ENCODE data around the gene CDC16. TPM values are rescaled to one million over a fixed set of nuclear protein-coding genes. Genes with fewer than 3 reads are reported as not detected.

The CDC16 gene
- total and polyA plus RNA-seq, 9 donors = 50.4 to 82.2 (median 67.9) TPM

- DNase-seq = no peak
- H3K27me3 ChIP-seq (ENCODE audit: control insufficient read depth, insufficient read depth, low read length) = no peaks in the 10 kb centered on the region
- H3K4me3 ChIP-seq (ENCODE audit: low read length) = no peak overlapping the region
- H3K4me1 ChIP-seq (ENCODE audit: control insufficient read depth, insufficient read depth, low read length) = no peaks in the 10 kb centered on the region
- no peak overlapping the region for H3K27ac ChIP-seq (ENCODE audit: low read length)
- WGBS (ENCODE audit: insufficient coverage) = 97% methylated on average over 8 of the region's 8 CpGs
- peaks cover 63% of the 10 kb centered on the region for H3K36me3 ChIP-seq (ENCODE audit: control insufficient read depth, insufficient read depth, low read length)
- H3K9me3 ChIP-seq (replicated peaks; ENCODE audit: control insufficient read depth, low read depth, low read length) = no peaks in the 10 kb centered on the region
These were observed 53.5 kb downstream of the CDC16 start for GRCh38 chr13:114288157-114288591.

- peaks cover 62% of the 10 kb centered on the region for H3K36me3 ChIP-seq (ENCODE audit: control insufficient read depth, insufficient read depth, low read length)
- no peak overlapping the region for H3K4me3 ChIP-seq (ENCODE audit: low read length)
- WGBS (ENCODE audit: insufficient coverage) = 83% methylated on average over 7 of the region's 10 CpGs
- no peaks in the 10 kb centered on the region for H3K9me3 ChIP-seq (replicated peaks; ENCODE audit: control insufficient read depth, low read depth, low read length)
- peaks cover 9% of the 10 kb centered on the region for H3K4me1 ChIP-seq (ENCODE audit: control insufficient read depth, insufficient read depth, low read length)
- DNase-seq = no peak
- H3K27ac ChIP-seq (ENCODE audit: low read length) = no peak overlapping the region
- no peaks in the 10 kb centered on the region for H3K27me3 ChIP-seq (ENCODE audit: control insufficient read depth, insufficient read depth, low read length)
These were observed 61.8 kb downstream of the CDC16 start for GRCh38 chr13:114296448-114296847.

DNA sequence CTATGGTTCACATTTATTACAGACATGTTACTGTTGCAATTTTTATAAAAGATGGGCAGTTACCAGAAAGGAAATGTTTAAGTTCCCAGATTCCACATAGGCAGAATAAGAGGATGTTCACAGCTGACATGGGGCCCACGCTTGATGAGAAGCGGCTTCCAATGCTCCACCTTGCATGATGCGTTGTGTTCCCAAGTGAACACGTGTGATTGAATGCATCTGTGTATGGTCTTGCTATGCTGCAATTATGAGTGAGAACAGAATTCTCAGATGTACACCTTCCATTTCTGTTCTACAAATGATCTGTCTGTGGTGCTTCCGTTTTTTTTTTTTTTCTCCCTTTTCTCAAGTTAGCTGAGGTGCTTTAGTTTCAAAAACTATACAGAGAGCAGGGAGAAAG is 62.2 kb downstream of the CDC16 start:
- WGBS (ENCODE audit: insufficient coverage) = no CpG with 5 or more reads among the region's 5 CpGs
- H3K4me1 ChIP-seq (ENCODE audit: control insufficient read depth, insufficient read depth, low read length) = peaks cover 9% of the 10 kb centered on the region
- H3K4me3 ChIP-seq (ENCODE audit: low read length) = no peak overlapping the region
- H3K9me3 ChIP-seq (replicated peaks; ENCODE audit: control insufficient read depth, low read depth, low read length) = no peaks in the 10 kb centered on the region
- no peak for DNase-seq
- peaks cover 62% of the 10 kb centered on the region for H3K36me3 ChIP-seq (ENCODE audit: control insufficient read depth, insufficient read depth, low read length)
- H3K27me3 ChIP-seq (ENCODE audit: control insufficient read depth, insufficient read depth, low read length) = no peaks in the 10 kb centered on the region
- no peak overlapping the region for H3K27ac ChIP-seq (ENCODE audit: low read length)

DNA sequence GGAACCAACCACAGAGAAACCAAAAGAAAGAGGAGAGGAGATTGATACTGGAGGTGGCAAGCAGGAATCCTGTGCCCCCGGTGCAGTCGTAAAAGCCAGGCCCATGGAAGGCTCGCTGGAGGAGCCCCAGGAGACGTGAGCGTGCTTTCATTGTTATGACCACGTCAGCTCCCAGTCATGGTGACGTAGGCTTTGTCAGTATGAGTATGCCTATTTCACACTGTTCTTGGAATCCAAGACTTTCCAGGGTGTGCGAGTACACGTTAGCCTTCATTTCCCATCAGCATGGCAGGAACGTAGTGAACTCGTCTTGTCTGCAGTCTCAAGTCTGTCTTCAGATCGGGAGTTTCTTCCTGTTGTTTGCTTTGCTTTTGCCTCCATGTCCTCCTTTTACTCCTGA is 64.2 kb downstream of the CDC16 start:
- Histone ChIP-seq H3K27me3 (ENCODE audit: control insufficient read depth, insufficient read depth, low read length) (no peaks in the 10 kb centered on the region), H3K27ac (ENCODE audit: low read length) (no peak overlapping the region), H3K4me3 (ENCODE audit: low read length) (no peak overlapping the region), H3K36me3 (ENCODE audit: control insufficient read depth, insufficient read depth, low read length) (peaks cover 65% of the 10 kb centered on the region), H3K9me3 (replicated peaks; ENCODE audit: control insufficient read depth, low read depth, low read length) (no peaks in the 10 kb centered on the region), H3K4me1 (ENCODE audit: control insufficient read depth, insufficient read depth, low read length) (peaks cover 9% of the 10 kb centered on the region)
- WGBS (ENCODE audit: insufficient coverage) = 83% methylated on average over 6 of the region's 12 CpGs
- DNase-seq = no peak

DNA sequence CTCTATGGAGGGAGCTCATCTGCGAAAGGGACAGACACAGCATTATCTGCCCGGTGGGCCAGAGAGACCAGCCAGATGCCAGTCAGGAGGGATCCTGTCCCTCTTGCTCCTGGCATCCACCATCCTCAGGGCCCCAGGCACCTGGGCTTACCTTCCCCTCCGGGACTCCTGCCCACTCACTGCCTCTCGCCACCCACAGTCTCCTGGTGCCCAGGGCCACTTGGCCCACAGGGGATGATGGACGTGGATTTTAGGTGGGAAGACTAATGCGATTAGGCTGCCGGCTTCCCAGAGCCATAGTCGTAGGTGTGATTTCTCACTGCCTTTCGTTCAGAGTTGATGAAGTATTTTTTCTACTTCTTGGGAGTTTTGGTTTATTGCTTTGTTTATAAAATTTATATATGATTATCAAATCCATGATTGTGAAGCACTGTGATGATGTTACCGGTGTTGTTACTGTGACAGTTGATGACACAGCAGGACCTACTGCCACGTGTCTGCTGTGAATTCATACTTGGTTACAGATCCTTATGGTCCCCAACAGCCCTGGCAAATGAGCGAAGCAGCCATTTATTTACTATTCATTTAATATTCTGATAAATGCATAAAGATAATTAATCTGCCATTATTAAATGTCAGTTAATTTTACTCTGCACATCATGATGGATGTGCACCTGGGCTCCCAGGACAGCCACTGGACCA is 65.1 kb downstream of the CDC16 start:
- Histone ChIP-seq H3K36me3 (ENCODE audit: control insufficient read depth, insufficient read depth, low read length) (peaks cover 68% of the 10 kb centered on the region), H3K9me3 (replicated peaks; ENCODE audit: control insufficient read depth, low read depth, low read length) (no peaks in the 10 kb centered on the region), H3K4me3 (ENCODE audit: low read length) (no peak overlapping the region), H3K27ac (ENCODE audit: low read length) (no peak overlapping the region), H3K27me3 (ENCODE audit: control insufficient read depth, insufficient read depth, low read length) (no peaks in the 10 kb centered on the region), H3K4me1 (ENCODE audit: control insufficient read depth, insufficient read depth, low read length) (peaks cover 9% of the 10 kb centered on the region)
- no CpG with 5 or more reads among the region's 12 CpGs for WGBS (ENCODE audit: insufficient coverage)
- no peak for DNase-seq

DNA sequence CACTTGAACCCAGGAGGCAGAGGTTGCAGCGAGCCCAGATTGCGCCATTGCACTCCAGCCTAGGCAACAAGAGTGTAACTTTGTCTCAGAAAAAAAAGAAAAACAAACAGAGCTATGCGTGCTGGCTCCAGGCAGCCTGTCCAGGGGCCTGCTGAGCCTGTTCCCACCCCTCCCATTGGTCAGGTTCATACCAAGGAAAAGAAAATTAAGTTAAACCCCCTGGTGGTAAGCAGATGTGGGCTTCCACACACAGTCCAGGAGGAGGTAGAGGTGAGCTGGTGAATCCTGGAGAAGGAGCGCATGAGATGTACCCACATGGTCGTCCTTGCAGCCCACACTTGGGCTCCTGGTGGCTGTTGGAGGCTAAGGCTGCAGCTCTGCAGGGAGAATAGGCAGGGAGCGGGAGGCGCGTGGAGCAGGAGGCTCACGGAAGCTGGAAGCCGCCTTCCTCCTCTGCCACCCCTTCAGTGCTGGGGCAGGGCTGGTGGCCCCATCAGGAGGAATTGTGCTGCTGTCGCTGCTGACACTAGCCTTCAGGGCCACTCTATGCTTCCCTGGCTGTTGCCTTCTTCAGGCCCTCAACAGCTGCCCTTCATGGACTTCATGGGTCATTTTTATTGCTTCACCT is 69.1 kb downstream of the CDC16 start:
- 89% methylated on average over 7 of the region's 11 CpGs for WGBS (ENCODE audit: insufficient coverage)
- Histone ChIP-seq H3K36me3 (ENCODE audit: control insufficient read depth, insufficient read depth, low read length) (peaks cover 69% of the 10 kb centered on the region), H3K4me3 (ENCODE audit: low read length) (no peak overlapping the region), H3K27me3 (ENCODE audit: control insufficient read depth, insufficient read depth, low read length) (no peaks in the 10 kb centered on the region), H3K27ac (ENCODE audit: low read length) (no peak overlapping the region), H3K4me1 (ENCODE audit: control insufficient read depth, insufficient read depth, low read length) (no peaks in the 10 kb centered on the region), H3K9me3 (replicated peaks; ENCODE audit: control insufficient read depth, low read depth, low read length) (no peaks in the 10 kb centered on the region)
- no peak for DNase-seq

DNA sequence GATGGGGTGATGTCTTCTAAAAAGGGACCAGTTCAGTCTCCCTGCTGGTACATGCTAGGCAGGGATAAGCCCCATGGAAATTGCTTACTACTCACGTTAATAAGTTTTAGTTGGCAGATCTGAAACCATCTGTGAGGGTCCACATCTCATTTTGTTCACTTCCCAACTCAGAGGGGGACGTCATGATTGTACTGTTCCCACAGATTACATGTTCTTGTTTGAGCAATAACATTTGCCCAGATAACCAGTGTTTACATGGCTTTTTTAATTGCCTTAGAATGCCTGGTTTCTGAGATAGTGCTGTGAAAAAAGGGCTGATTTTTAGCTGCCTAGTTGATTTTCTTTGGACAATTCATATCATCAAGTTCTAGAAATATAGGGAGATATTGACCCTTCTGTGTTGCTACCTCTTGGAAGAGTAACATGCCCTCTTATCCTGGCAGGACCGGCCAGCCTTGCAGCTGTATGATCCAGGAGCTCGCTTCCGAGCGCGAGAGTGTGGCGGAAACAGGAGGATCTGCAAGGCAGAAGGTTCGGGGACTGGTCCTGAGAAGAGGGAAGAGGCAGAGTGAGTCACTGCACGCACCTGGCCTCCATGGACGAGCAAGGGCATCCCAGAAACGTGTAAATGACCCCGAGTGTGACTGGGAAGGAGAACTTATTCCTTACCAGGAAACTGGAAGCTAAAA is 69.8 kb downstream of the CDC16 start:
- Histone ChIP-seq H3K4me3 (ENCODE audit: low read length) (no peak overlapping the region), H3K36me3 (ENCODE audit: control insufficient read depth, insufficient read depth, low read length) (peaks cover 62% of the 10 kb centered on the region), H3K27ac (ENCODE audit: low read length) (no peak overlapping the region), H3K9me3 (replicated peaks; ENCODE audit: control insufficient read depth, low read depth, low read length) (no peaks in the 10 kb centered on the region), H3K27me3 (ENCODE audit: control insufficient read depth, insufficient read depth, low read length) (no peaks in the 10 kb centered on the region), H3K4me1 (ENCODE audit: control insufficient read depth, insufficient read depth, low read length) (no peaks in the 10 kb centered on the region)
- 98% methylated on average over 9 of the region's 13 CpGs for WGBS (ENCODE audit: insufficient coverage)
- no peak for DNase-seq

DNA sequence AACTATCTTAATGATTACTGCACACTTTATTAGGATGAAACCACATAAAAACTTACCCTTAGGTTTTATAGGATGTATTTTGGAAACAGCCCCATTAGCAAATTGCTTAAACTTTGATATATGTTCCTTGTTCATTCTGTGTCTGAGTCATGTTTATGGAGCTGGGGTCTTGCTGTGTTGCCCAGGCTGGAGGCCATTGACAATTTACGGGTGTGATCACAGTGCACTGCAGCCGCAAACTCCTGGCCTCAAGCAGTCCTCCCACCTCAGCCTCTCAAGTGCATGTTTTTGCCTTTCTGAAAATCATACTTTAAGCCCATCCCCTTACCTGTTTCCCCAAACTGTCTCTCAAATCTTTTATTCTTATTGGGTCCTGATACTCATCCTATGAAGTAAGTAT is 74.4 kb downstream of the CDC16 start:
- Histone ChIP-seq H3K27ac (ENCODE audit: low read length) (no peak overlapping the region), H3K4me1 (ENCODE audit: control insufficient read depth, insufficient read depth, low read length) (peaks cover 7% of the 10 kb centered on the region), H3K9me3 (replicated peaks; ENCODE audit: control insufficient read depth, low read depth, low read length) (no peaks in the 10 kb centered on the region), H3K36me3 (ENCODE audit: control insufficient read depth, insufficient read depth, low read length) (peaks cover 22% of the 10 kb centered on the region), H3K4me3 (ENCODE audit: low read length) (no peak overlapping the region), H3K27me3 (ENCODE audit: control insufficient read depth, insufficient read depth, low read length) (no peaks in the 10 kb centered on the region)
- WGBS (ENCODE audit: insufficient coverage) = 100% methylated on average over 2 of the region's 2 CpGs
- DNase-seq = no peak

GRCh38 chr13:114309806-114310410 is 75.2 kb downstream of the CDC16 start:
- DNase-seq = peak; percentile 17

GRCh38 chr13:114310956-114311355 is 76.3 kb downstream of the CDC16 start:
- no CpG with 5 or more reads among the region's 5 CpGs for WGBS (ENCODE audit: insufficient coverage)
- peaks cover 15% of the 10 kb centered on the region for H3K4me1 ChIP-seq (ENCODE audit: control insufficient read depth, insufficient read depth, low read length)
- H3K4me3 ChIP-seq (ENCODE audit: low read length) = no peak overlapping the region
- H3K27ac ChIP-seq (ENCODE audit: low read length) = no peak overlapping the region
- H3K27me3 ChIP-seq (ENCODE audit: control insufficient read depth, insufficient read depth, low read length) = no peaks in the 10 kb centered on the region
- no peaks in the 10 kb centered on the region for H3K9me3 ChIP-seq (replicated peaks; ENCODE audit: control insufficient read depth, low read depth, low read length)
- DNase-seq = no peak
- H3K36me3 ChIP-seq (ENCODE audit: control insufficient read depth, insufficient read depth, low read length) = peaks cover 13% of the 10 kb centered on the region

More at GRCh38 chr13:114309806-114310410, 75.2 kb downstream of the CDC16 start:
- Histone ChIP-seq H3K4me3 (ENCODE audit: low read length) (no peak overlapping the region), H3K36me3 (ENCODE audit: control insufficient read depth, insufficient read depth, low read length) (peaks cover 16% of the 10 kb centered on the region), H3K9me3 (replicated peaks; ENCODE audit: control insufficient read depth, low read depth, low read length) (no peaks in the 10 kb centered on the region), H3K27me3 (ENCODE audit: control insufficient read depth, insufficient read depth, low read length) (no peaks in the 10 kb centered on the region), H3K27ac (ENCODE audit: low read length) (no peak overlapping the region), H3K4me1 (ENCODE audit: control insufficient read depth, insufficient read depth, low read length) (peaks cover 7% of the 10 kb centered on the region)
- 73% methylated on average over 6 of the region's 6 CpGs for WGBS (ENCODE audit: insufficient coverage)

Measured in muscle of leg (tissue), 11 donors.